ENCODE data around the gene IL36G. TPM values are rescaled to one million over a fixed set of nuclear protein-coding genes. Genes with fewer than 3 reads are reported as not detected.

The IL36G gene
- total RNA-seq, 2 experiments from 2014 or later = not detected

DNA sequence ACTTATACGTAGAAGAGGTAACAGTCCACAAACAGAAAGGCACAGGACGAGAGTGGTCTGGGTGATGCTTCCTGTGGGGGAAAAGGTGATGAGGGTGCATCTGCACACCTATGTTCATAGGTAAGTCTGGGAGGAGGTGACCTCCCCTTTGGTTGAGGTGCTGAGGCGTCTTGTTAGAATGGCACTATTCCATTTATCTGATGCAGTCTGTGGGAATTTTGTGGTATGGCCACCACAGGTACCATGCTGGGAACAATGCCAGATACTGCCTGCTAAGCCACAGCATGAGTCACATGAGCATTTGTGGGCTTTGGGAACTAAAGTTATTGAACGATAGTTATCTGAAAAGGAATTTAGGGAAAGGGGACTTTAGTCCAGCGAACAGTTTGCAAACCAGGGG, 38.9 kb upstream of the IL36G start:
- ATAC-seq (ENCODE audit: poor library complexity) = no peak
- peak in 2 of 14 experiments; percentile 53 to 65 for DNase-seq
- Mint-ChIP-seq H3K36me3 (ENCODE audit: low read depth) (no peaks in the 10 kb centered on the region), H3K9me3 (no peaks in the 10 kb centered on the region), H3K27me3 (no peaks in the 10 kb centered on the region), H3K4me1 (ENCODE audit: low read depth) (no peaks in the 10 kb centered on the region), H3K4me3 (no peak overlapping the region), H3K27ac (no peak overlapping the region)
- H3K27me3 ChIP-seq (ENCODE audit: control insufficient read depth in 1 of 2, insufficient read depth in 2 of 2, low read length in 2 of 2) = no peaks in the 10 kb centered on the region
- no peak overlapping the region for H3K4me3 ChIP-seq (ENCODE audit: low read length)
- POLR2A ChIA-PET = no interaction called here
- TF ChIP-seq, protein P1, sequence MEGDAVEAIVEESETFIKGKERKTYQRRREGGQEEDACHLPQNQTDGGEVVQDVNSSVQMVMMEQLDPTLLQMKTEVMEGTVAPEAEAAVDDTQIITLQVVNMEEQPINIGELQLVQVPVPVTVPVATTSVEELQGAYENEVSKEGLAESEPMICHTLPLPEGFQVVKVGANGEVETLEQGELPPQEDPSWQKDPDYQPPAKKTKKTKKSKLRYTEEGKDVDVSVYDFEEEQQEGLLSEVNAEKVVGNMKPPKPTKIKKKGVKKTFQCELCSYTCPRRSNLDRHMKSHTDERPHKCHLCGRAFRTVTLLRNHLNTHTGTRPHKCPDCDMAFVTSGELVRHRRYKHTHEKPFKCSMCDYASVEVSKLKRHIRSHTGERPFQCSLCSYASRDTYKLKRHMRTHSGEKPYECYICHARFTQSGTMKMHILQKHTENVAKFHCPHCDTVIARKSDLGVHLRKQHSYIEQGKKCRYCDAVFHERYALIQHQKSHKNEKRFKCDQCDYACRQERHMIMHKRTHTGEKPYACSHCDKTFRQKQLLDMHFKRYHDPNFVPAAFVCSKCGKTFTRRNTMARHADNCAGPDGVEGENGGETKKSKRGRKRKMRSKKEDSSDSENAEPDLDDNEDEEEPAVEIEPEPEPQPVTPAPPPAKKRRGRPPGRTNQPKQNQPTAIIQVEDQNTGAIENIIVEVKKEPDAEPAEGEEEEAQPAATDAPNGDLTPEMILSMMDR (IDR thresholded peaks at IDR 0.05) = no peak
- H3K27ac ChIP-seq (ENCODE audit: low read depth in 1 of 2, low read length in 2 of 2) = no peak overlapping the region
- CTCF ChIA-PET = no interaction called here
- no peaks in the 10 kb centered on the region for H3K36me3 ChIP-seq (ENCODE audit: insufficient read depth, low read length)
- peaks cover 3% of the 10 kb centered on the region for H3K4me1 ChIP-seq (ENCODE audit: insufficient read depth, low read length)
- intact Hi-C loops (cut with DNase I, micrococcal nuclease) = no loop called here
- no peaks in the 10 kb centered on the region for H3K9me3 ChIP-seq (ENCODE audit: control insufficient read depth in 1 of 2, insufficient read depth in 1 of 2, low read length in 2 of 2)

GRCh38 chr2:112939425-112939824, 38.4 kb upstream of the IL36G start:
- no peaks in the 10 kb centered on the region for H3K9me3 ChIP-seq (ENCODE audit: control insufficient read depth in 1 of 2, insufficient read depth in 1 of 2, low read length in 2 of 2)
- ATAC-seq (ENCODE audit: poor library complexity) (no peak), DNase-seq (no peak)
- H3K9me3 Mint-ChIP-seq = no peaks in the 10 kb centered on the region
- TF ChIP-seq, protein P1 (IDR thresholded peaks at IDR 0.05) = no peak
- H3K4me1 Mint-ChIP-seq (ENCODE audit: low read depth) = no peaks in the 10 kb centered on the region
- ChIA-PET CTCF (no interaction called here), POLR2A (no interaction called here)
- H3K36me3 ChIP-seq (ENCODE audit: insufficient read depth, low read length) = no peaks in the 10 kb centered on the region
- no peak overlapping the region for H3K27ac ChIP-seq (ENCODE audit: low read depth in 1 of 2, low read length in 2 of 2)
- no peaks in the 10 kb centered on the region for H3K36me3 Mint-ChIP-seq (ENCODE audit: low read depth)
- no peak overlapping the region for H3K4me3 Mint-ChIP-seq
- H3K27me3 ChIP-seq (ENCODE audit: control insufficient read depth in 1 of 2, insufficient read depth in 2 of 2, low read length in 2 of 2) = no peaks in the 10 kb centered on the region
- no peak overlapping the region for H3K4me3 ChIP-seq (ENCODE audit: low read length)
- H3K27ac Mint-ChIP-seq = no peak overlapping the region
- intact Hi-C loops (cut with DNase I, micrococcal nuclease) = no loop called here
- H3K4me1 ChIP-seq (ENCODE audit: insufficient read depth, low read length) = peaks cover 3% of the 10 kb centered on the region
- no peaks in the 10 kb centered on the region for H3K27me3 Mint-ChIP-seq

DNA sequence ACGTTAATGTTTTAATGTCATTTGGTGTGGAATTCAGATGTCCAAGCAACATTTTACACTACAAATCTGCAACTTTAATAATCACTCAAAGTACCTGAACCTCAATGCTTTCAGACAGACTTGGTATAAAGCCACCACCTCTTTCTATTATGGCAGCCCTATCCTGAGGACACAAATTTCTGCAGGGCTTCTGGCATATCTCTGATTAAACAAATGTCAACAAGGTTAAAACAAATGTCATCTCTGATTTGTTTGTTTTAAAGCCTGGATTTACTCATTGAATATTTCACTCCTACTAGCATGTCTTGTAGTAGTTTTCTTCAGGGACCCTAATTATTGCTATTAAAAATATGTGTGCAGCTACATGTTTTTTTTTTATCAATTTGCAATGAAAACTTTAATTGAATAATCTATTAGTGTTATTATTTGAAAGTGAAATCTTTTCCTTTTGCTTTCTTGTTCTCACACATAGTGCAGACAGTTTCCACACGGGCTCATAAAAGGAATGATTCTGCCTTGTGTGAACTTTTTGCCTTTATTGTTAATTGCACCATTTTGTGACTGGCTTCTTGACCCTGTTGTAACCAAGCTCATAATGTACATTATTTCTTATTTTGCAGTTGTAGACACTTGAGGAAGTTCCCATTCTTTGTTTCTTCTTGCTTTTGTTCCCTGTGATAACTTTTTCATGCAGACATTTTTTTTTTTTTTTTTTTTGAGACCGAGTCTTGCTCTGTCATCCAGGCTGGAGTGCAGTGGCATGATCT, 36.8 kb upstream of the IL36G start:
- Mint-ChIP-seq H3K4me3 (no peak overlapping the region), H3K27me3 (no peaks in the 10 kb centered on the region), H3K27ac (no peak overlapping the region), H3K36me3 (ENCODE audit: low read depth) (no peaks in the 10 kb centered on the region), H3K9me3 (no peaks in the 10 kb centered on the region), H3K4me1 (ENCODE audit: low read depth) (no peaks in the 10 kb centered on the region)
- CTCF ChIA-PET = interaction anchor here (0.6 to 1.7 kb wide), 3 partner anchors 56 to 449 kb away, joined by 3 to 7 read pairs (median 4); no protein-coding TSS in a partner anchor
- peaks cover 0 to 5% of the 10 kb centered on the region in 2 experiments for H3K9me3 ChIP-seq (ENCODE audit: control insufficient read depth in 1 of 2, insufficient read depth in 1 of 2, low read length in 2 of 2)
- H3K4me3 ChIP-seq (ENCODE audit: low read length) = no peak overlapping the region
- peaks cover 3% of the 10 kb centered on the region for H3K4me1 ChIP-seq (ENCODE audit: insufficient read depth, low read length)
- no peaks in the 10 kb centered on the region for H3K27me3 ChIP-seq (ENCODE audit: control insufficient read depth in 1 of 2, insufficient read depth in 2 of 2, low read length in 2 of 2)
- H3K36me3 ChIP-seq (ENCODE audit: insufficient read depth, low read length) = no peaks in the 10 kb centered on the region
- TF ChIP-seq, protein P1 (IDR thresholded peaks at IDR 0.05) = no peak
- H3K27ac ChIP-seq (ENCODE audit: low read depth in 1 of 2, low read length in 2 of 2) = no peak overlapping the region
- intact Hi-C loops (cut with DNase I, micrococcal nuclease) = no loop called here
- POLR2A ChIA-PET = no interaction called here
- ATAC-seq (ENCODE audit: poor library complexity) (no peak), DNase-seq (no peak)

All from CD4-positive, alpha-beta T cell (primary cell).